HepG2 (cell line): ENCODE results near the gene RASAL1. TPM values are rescaled to one million over a fixed set of nuclear protein-coding genes. Genes with fewer than 3 reads are reported as not detected.

Experiments used
- ATAC-seq: fragments of 200-7000 bp; cut with Tn5 transposase; 3 replicates; pipeline ENCODE4 v1.9.1; 2020; ENCODE audit warnings: mild to moderate bottlenecking, moderate library complexity
- BruUV-seq: library from RNA; stranded (reverse); fragments of 400-500 nt; replicated peaks from 2 replicates; lab custom pipeline; 2021; lab: Mats Ljungman, UMichigan
- CTCF ChIA-PET: fragments of 300-600 bp; formaldehyde crosslinking; extraction: SDS; loops from one replicate; lab custom pipeline; 2021; ENCODE audit warnings: low total read pairs, inconsistent platforms, low intra/inter-chr PET ratio; lab: Yijun Ruan, JAX
- POLR2A ChIA-PET: fragments of 350-600 bp; sonication (Branson Sonifier 250); formaldehyde crosslinking; loops from one replicate; lab custom pipeline; 2020; ENCODE audit warnings: antibody characterized with exemption, inconsistent platforms; lab: Yijun Ruan, JAX
- DNase-seq: peaks from one replicate; pipeline ENCODE4 v3.0.0-alpha.2; 2015; ENCODE audit warnings: low spot score
- FAIRE-seq: peaks from 3 replicates; lab custom pipeline; 2011; peaks lifted over from hg19 to GRCh38; lab: Jason Lieb, UNC
- H2AFZ ChIP-seq: one replicate; pipeline ENCODE4 v1.6.1; 2011; ENCODE audit warnings: low read length, inconsistent platforms
- H3K27ac ChIP-seq: fragments of 300-600 bp; 3 replicates; pipeline ENCODE4 v1.8.0; 2011; ENCODE audit warnings: mixed run types, mild to moderate bottlenecking, mixed read lengths, low read length, inconsistent platforms; ENCODE audit not compliant: insufficient read depth; ENCODE audit errors: extremely low read length
- H3K27me3 ChIP-seq, 2 experiments: fragments of 200-600 bp in 1 of 2; 2 replicates in 1 of 2; 3 replicates in 1 of 2; pipeline versions ENCODE4 v1.6.0 to v1.8.0; 2011; ENCODE audit warnings: low read length in 2 of 2, mild to moderate bottlenecking in 2 of 2, moderate library complexity in 2 of 2, inconsistent platforms in 1 of 2; ENCODE audit not compliant: insufficient read depth in 2 of 2, control insufficient read depth in 1 of 2
- H3K36me3 ChIP-seq, 2 experiments: fragments of 200-600 bp in 1 of 2; replicated peaks in 1 of 2; 2 replicates in 1 of 2; 3 replicates in 1 of 2; pipeline versions ENCODE4 v1.5.1 to v1.8.0; 2011; ENCODE audit warnings: low read length in 2 of 2, inconsistent platforms in 1 of 2; ENCODE audit not compliant: insufficient read depth in 2 of 2, control insufficient read depth in 1 of 2
- H3K4me1 ChIP-seq: 2 replicates; pipeline ENCODE4 v1.5.1; 2012; ENCODE audit warnings: low read length, inconsistent platforms; ENCODE audit not compliant: insufficient read depth
- H3K4me2 ChIP-seq: 2 replicates; pipeline ENCODE4 v1.6.0; 2011; ENCODE audit warnings: low read depth, low read length, inconsistent platforms
- H3K4me3 ChIP-seq, 3 experiments: fragments of 200-600 bp in 1 of 3; sonication (generic), shearing (Covaris generic) in 1 of 3; replicated peaks in 1 of 3; 2 replicates each; pipeline ENCODE4 v1.5.1; 2011 to 2016; ENCODE audit warnings: low read length in 3 of 3, inconsistent platforms in 2 of 3, low read depth in 2 of 3, mild to moderate bottlenecking in 2 of 3, control low read depth in 1 of 3, mixed read lengths in 1 of 3; ENCODE audit not compliant: insufficient read depth in 1 of 3
- H3K79me2 ChIP-seq: one replicate; pipeline ENCODE4 v1.6.1; 2011; ENCODE audit warnings: low read length, inconsistent platforms; ENCODE audit not compliant: insufficient read depth
- H3K9ac ChIP-seq: 2 replicates; pipeline ENCODE4 v1.6.0; 2011; ENCODE audit warnings: mild to moderate bottlenecking, low read depth, low read length, inconsistent platforms; ENCODE audit not compliant: insufficient read depth
- H3K9me3 ChIP-seq: 2 replicates; pipeline ENCODE4 v1.5.1; 2012; ENCODE audit warnings: mild to moderate bottlenecking, low read length
- H4K20me1 ChIP-seq: 2 replicates; pipeline ENCODE4 v1.6.0; 2011; ENCODE audit warnings: inconsistent platforms, mild to moderate bottlenecking, low read length, moderate library complexity; ENCODE audit not compliant: insufficient read depth
- DNMT1 ChIP-seq: sonication (generic); formaldehyde crosslinking; IDR thresholded peaks from 2 replicates; pipeline ENCODE4 v1.5.1; 2020; ENCODE audit warnings: mild to moderate bottlenecking, missing genetic modification reagents
- PRDM10 ChIP-seq: sonication (generic); formaldehyde crosslinking; IDR thresholded peaks from 2 replicates; pipeline ENCODE4 v1.4.0; 2020; ENCODE audit warnings: low read depth, missing genetic modification reagents
- ZBTB40 ChIP-seq, 2 experiments: fragments of 450-650 bp in 1 of 2; sonication (generic) in 1 of 2; formaldehyde crosslinking in 1 of 2; IDR thresholded peaks; 2 replicates each; pipeline versions ENCODE4 v1.6.1 to v1.8.0; 2016 to 2022; ENCODE audit warnings: antibody characterized with exemption in 1 of 2, mild to moderate bottlenecking in 1 of 2, missing genetic modification reagents in 1 of 2
- ZNF362 ChIP-seq: sonication (generic); formaldehyde crosslinking; IDR thresholded peaks from 2 replicates; pipeline ENCODE4 v1.4.0; 2020; ENCODE audit warnings: missing genetic modification reagents, mild to moderate bottlenecking, borderline replicate concordance
- ZNF75D ChIP-seq: sonication (generic); formaldehyde crosslinking; IDR thresholded peaks from 2 replicates; pipeline ENCODE4 v1.8.1; 2023; ENCODE audit warnings: missing genetic modification reagents, mild to moderate bottlenecking, borderline replicate concordance
- ZNF883 ChIP-seq: sonication (generic); formaldehyde crosslinking; IDR thresholded peaks from 2 replicates; pipeline ENCODE4 v1.5.1; 2020; ENCODE audit warnings: mild to moderate bottlenecking, missing genetic modification reagents; ENCODE audit errors: not compliant biosample characterization
- whole genome bisulfite sequencing: methylation state at CpG from one replicate; pipeline ENCODE4 v1.1.6; 2017; ENCODE audit warnings: low lambda C conversion rate; 5-methylcytosine and 5-hydroxymethylcytosine counted together
- in situ Hi-C: cut with HindIII; loops from 2 replicates; pipeline ENCODE4 v1.10.0; 2017; ENCODE audit warnings: low pct_unique_long_range_greater_than_20kb; ENCODE audit not compliant: extremely low pct_ligation_motif_present
- intact Hi-C: fragments of 100-400 bp; cut with micrococcal nuclease; formaldehyde crosslinking; loops from one replicate; pipeline ENCODE4 v1.10.0; 2022; ENCODE audit not compliant: unreplicated experiment
- polyA plus RNA-seq, 8 experiments: library from polyadenylated mRNA; depleted of rRNA in 3 of 8; stranded (reverse) in 7 of 8; unstranded in 1 of 8; fragments of >200 nt; fragmentation: Illumina TruSeq in 4 of 8; extraction: Trizol in 4 of 8; gene quantifications; 2 replicates each; pipeline versions ENCODE4 v1.2.1 to v1.2.3, GENCODE V29; 2011 to 2016; ENCODE audit warnings: low read depth in 4 of 8, missing spikeins in 1 of 8, mixed read lengths in 1 of 8; ENCODE audit not compliant: insufficient read depth in 1 of 8
- total RNA-seq, 5 experiments: library from RNA; depleted of rRNA; stranded (reverse); fragments of >200 nt; fragmentation: Illumina TruSeq; extraction: Trizol; gene quantifications; 2 replicates each; pipeline ENCODE4 v1.2.3, GENCODE V29; 2016; ENCODE audit warnings: low read depth in 1 of 5

Gene RASAL1
- total and polyA plus RNA-seq, 2 of the 13 experiments (the other 11 are each of a cell fraction or from before 2014, with no cell fraction given): not detected

GRCh38 chr12:113170926-113171325 is 35.4 kb upstream of the RASAL1 start (continued):
- TF ChIP-seq PRDM10 (CRISPR knock-in tag) (no peak), ZNF75D (CRISPR knock-in tag) (no peak), ZNF883 (CRISPR knock-in tag) (no peak)

- ATAC-seq (no peak), FAIRE-seq (no peak)
- no peaks in the 10 kb centered on the region for H3K4me1 ChIP-seq
- H3K9ac ChIP-seq: no peak overlapping the region
- H3K4me2 ChIP-seq: no peak overlapping the region
- no peaks in the 10 kb centered on the region for H3K9me3 ChIP-seq
- peaks cover 47 to 82% of the 10 kb centered on the region in 2 experiments for H3K36me3 ChIP-seq
- 98% methylated on average over 5 of the region's 5 CpGs for WGBS
- ChIA-PET CTCF (no interaction called here), POLR2A (no interaction called here)
- H4K20me1 ChIP-seq: peaks cover 4% of the 10 kb centered on the region; the same call in 1 of the 2 replicates
- in situ Hi-C loops: no loop called here
- no peak overlapping the region for H3K27ac ChIP-seq
- no peak for TF ChIP-seq DNMT1 (CRISPR knock-in tag)
- no peak for TF ChIP-seq ZBTB40 (IDR thresholded peaks at IDR 0.05)
- TF ChIP-seq ZBTB40 (CRISPR knock-in tag; IDR thresholded peaks at IDR 0.05): peak; percentile 44; the same call in 1 of the 2 replicates
- no peak for TF ChIP-seq ZNF362 (CRISPR knock-in tag)
- TF ChIP-seq, all 625 proteins: peak for 1
- Histone ChIP-seq H2AFZ (no peak overlapping the region), H3K4me3 (no peak overlapping the region), H3K79me2 (no peaks in the 10 kb centered on the region), H3K27me3 (no peaks in the 10 kb centered on the region)
- BruUV-seq: no TSS peak
- DNase-seq: no peak
- intact Hi-C loops: no loop called here
These were observed 34.9 kb upstream of the RASAL1 start for GRCh38 chr12:113170457-113170856.
